Glutamatergic neuron (in vitro differentiated cells): ENCODE measurements around the gene EGR4. TPM values are rescaled to one million over a fixed set of nuclear protein-coding genes. Genes with fewer than 3 reads are reported as not detected.

Experiments
- DNase-seq: peaks from one replicate; pipeline ENCODE4 v3.0.0; 2022
- H3K27ac Mint-ChIP-seq: one replicate; pipeline ENCODE4 v1.8.0; 2020; ENCODE audit warnings: mild to moderate bottlenecking, mixed read lengths, inconsistent platforms; ENCODE audit not compliant: unreplicated experiment
- H3K27me3 Mint-ChIP-seq: one replicate; pipeline ENCODE4 v1.8.0; 2020; ENCODE audit warnings: mild to moderate bottlenecking, moderate library complexity, mixed read lengths, inconsistent platforms; ENCODE audit not compliant: unreplicated experiment
- H3K36me3 Mint-ChIP-seq: one replicate; pipeline ENCODE4 v1.8.0; 2020; ENCODE audit warnings: mild to moderate bottlenecking, mixed read lengths, inconsistent platforms; ENCODE audit not compliant: unreplicated experiment
- H3K4me1 Mint-ChIP-seq: one replicate; pipeline ENCODE4 v1.8.0; 2020; ENCODE audit warnings: mild to moderate bottlenecking, low read depth, mixed read lengths, inconsistent platforms; ENCODE audit not compliant: unreplicated experiment
- H3K4me3 Mint-ChIP-seq: one replicate; pipeline ENCODE4 v1.8.0; 2020; ENCODE audit warnings: mild to moderate bottlenecking, mixed read lengths, inconsistent platforms; ENCODE audit not compliant: unreplicated experiment
- H3K9me3 Mint-ChIP-seq: one replicate; pipeline ENCODE4 v1.8.0; 2020; ENCODE audit warnings: mild to moderate bottlenecking, moderate library complexity, mixed read lengths, inconsistent platforms; ENCODE audit not compliant: unreplicated experiment
- CTCF ChIP-seq: fragments of 200-600 bp; sonication (generic); IDR thresholded peaks from one replicate; pipeline ENCODE4 v1.5.0; 2021; ENCODE audit not compliant: partially characterized antibody, unreplicated experiment
- total RNA-seq: library from RNA; stranded (reverse); fragmentation: NEBNext Ultra II Directional; extraction: Animal tissue kit (Norgen Biotek cat#: 25700); gene quantifications from one replicate; pipeline ENCODE4 v1.2.1, GENCODE V29; 2021; ENCODE audit not compliant: unreplicated experiment

Gene EGR4
- total RNA-seq, 1 donor from 2014 or later, result not detected

GRCh38 chr2:73255907-73256617 lies 37.3 kb downstream of the EGR4 start:
- Mint-ChIP-seq H3K27me3 (peaks cover 3% of the 10 kb centered on the region), H3K27ac (no peak overlapping the region), H3K9me3 (peaks cover 3% of the 10 kb centered on the region), H3K4me1 (peaks cover 3% of the 10 kb centered on the region), H3K4me3 (no peak overlapping the region), H3K36me3 (no peaks in the 10 kb centered on the region)
- no peak for TF ChIP-seq CTCF
- DNase-seq, result no peak

- H3K4me3 Mint-ChIP-seq, result no peak overlapping the region
Measured at GRCh38 chr2:73255007-73255644, 38.2 kb downstream of the EGR4 start.

GRCh38 chr2:73254343-73255006 lies 38.9 kb downstream of the EGR4 start:
- peaks cover 3% of the 10 kb centered on the region for H3K9me3 Mint-ChIP-seq
- H3K27me3 Mint-ChIP-seq, result peaks cover under 1% of the 10 kb centered on the region
- peaks cover 3% of the 10 kb centered on the region for H3K4me1 Mint-ChIP-seq
- H3K27ac Mint-ChIP-seq, result no peak overlapping the region
- no peak overlapping the region for H3K4me3 Mint-ChIP-seq
- no peak for DNase-seq
- TF ChIP-seq CTCF, result no peak
- H3K36me3 Mint-ChIP-seq, result no peaks in the 10 kb centered on the region

More at GRCh38 chr2:73255007-73255644, 38.2 kb downstream of the EGR4 start:
- Mint-ChIP-seq H3K27me3 (peaks cover 3% of the 10 kb centered on the region), H3K36me3 (no peaks in the 10 kb centered on the region), H3K9me3 (peaks cover 3% of the 10 kb centered on the region), H3K4me1 (peaks cover 3% of the 10 kb centered on the region), H3K27ac (no peak overlapping the region)
- TF ChIP-seq CTCF, result no peak
- DNase-seq, result no peak

- H3K27me3 Mint-ChIP-seq, result no peaks in the 10 kb centered on the region
- DNase-seq, result no peak
Measured at GRCh38 chr2:73253901-73254300, 39.4 kb downstream of the EGR4 start.

More at GRCh38 chr2:73253901-73254300, 39.4 kb downstream of the EGR4 start:
- Mint-ChIP-seq H3K4me3 (no peak overlapping the region), H3K9me3 (peaks cover 3% of the 10 kb centered on the region), H3K27ac (no peak overlapping the region), H3K4me1 (peaks cover 3% of the 10 kb centered on the region), H3K36me3 (no peaks in the 10 kb centered on the region)
- no peak for TF ChIP-seq CTCF
